Cardiac muscle cell (in vitro differentiated cells and primary cell): ENCODE results near the gene NR6A1. TPM values are rescaled to one million over a fixed set of nuclear protein-coding genes. Genes with fewer than 3 reads are reported as not detected.
A peak's percentile ranks its signal among the peaks of the same experiment; 100 is the strongest.

ENCODE experiments used
- DNase-seq, 2 donors: peaks; one replicate each; pipeline versions ENCODE4 v3.0.0 to v3.0.0-alpha.2; 2010 to 2017; ENCODE audit warnings: low read depth in 1 of 2, low spot score in 1 of 2
- H3K27ac ChIP-seq: fragments of 200-600 bp; sonication (generic); 2 replicates; pipeline ENCODE4 v1.5.1; 2016
- H3K27me3 ChIP-seq: fragments of 200-600 bp; sonication (generic); 2 replicates; pipeline ENCODE4 v1.6.0; 2016; ENCODE audit warnings: control low read depth
- H3K36me3 ChIP-seq: fragments of 200-600 bp; sonication (generic); 2 replicates; pipeline ENCODE4 v1.5.1; 2016; ENCODE audit warnings: control low read depth
- H3K4me1 ChIP-seq: fragments of 200-600 bp; sonication (generic); 2 replicates; pipeline ENCODE4 v1.8.1; 2017; ENCODE audit warnings: low read depth, mild to moderate bottlenecking, mixed run types
- H3K4me3 ChIP-seq: fragments of 200-600 bp; sonication (generic); 2 replicates; pipeline ENCODE4 v1.5.1; 2016; ENCODE audit warnings: mild to moderate bottlenecking
- H3K9me3 ChIP-seq: fragments of 200-600 bp; sonication (generic); 2 replicates; pipeline ENCODE4 v1.5.1; 2017; ENCODE audit warnings: low read depth, mild to moderate bottlenecking, control low read depth
- CTCF ChIP-seq: IDR thresholded peaks from 2 replicates; pipeline ENCODE4 v1.5.1; 2012; ENCODE audit warnings: low read depth, mild to moderate bottlenecking, low read length
- polyA plus RNA-seq: library from polyadenylated mRNA; unstranded; fragments of >200 nt; fragmentation: Nextera tagmentation; extraction: Ambion mirVana; gene quantifications from 2 replicates; pipeline ENCODE4 v1.2.1, GENCODE V29; 2016
- total RNA-seq: library from RNA; depleted of rRNA; stranded (reverse); fragments of >200 nt; gene quantifications from 2 replicates; pipeline ENCODE4 v1.2.3, GENCODE V29; 2016

NR6A1 gene
- total and polyA plus RNA-seq, 2 experiments from 2014 or later, result 3.2 to 19.8 TPM

DNA sequence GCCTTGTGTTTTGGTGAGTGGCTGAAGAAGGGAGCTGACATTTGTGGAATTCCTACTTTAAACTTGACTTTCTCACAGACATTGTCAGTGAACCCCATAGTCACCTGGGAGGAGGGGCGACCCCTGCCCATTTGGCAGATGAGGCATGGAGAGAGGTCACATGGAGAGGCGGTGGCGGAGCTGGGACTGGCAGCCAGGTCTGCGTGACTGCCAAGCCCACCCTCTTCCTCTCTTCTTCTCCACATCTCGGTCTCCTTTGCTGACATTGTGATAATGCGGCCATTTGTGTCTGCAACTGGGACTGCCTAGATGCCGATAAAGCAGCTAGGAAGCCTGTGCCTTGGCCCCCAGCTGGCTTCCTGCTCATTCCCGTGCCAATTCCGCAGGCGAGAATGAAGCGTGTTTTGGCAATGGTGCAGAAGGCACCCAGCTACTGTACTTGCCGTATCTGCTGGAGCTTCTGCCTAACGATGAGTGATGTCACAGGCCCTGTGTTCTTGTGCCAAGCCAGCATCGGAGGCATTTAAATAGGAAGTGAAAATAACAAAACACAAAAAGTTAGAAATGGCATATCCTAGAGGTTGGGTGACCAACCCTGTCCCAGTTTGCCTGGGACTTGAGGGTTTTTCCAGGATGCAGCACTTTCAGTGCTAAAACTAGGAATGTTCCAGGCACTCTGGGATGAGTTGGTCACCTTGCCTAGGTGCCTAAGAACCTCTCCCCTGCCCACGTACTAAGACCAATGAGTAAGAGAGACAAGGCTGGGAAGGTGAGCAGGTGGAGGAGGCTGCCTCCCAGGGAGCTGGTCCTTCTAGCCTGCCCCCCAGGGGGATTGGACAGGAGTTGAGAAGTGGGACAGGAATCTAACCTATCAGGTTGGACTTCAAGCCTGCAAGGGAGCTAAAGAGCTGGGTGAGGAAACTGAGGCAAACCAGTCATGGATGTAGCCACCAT is 29.5 kb upstream of the NR6A1 start:
- no peaks in the 10 kb centered on the region for H3K27me3 ChIP-seq
- no peaks in the 10 kb centered on the region for H3K36me3 ChIP-seq
- H3K27ac ChIP-seq, result no peak overlapping the region
- peak in 1 of 2 donors; percentile 83 for DNase-seq
- H3K4me3 ChIP-seq, result no peak overlapping the region
- H3K4me1 ChIP-seq, result no peaks in the 10 kb centered on the region
- H3K9me3 ChIP-seq, result no peaks in the 10 kb centered on the region
- no peak for TF ChIP-seq CTCF

DNA sequence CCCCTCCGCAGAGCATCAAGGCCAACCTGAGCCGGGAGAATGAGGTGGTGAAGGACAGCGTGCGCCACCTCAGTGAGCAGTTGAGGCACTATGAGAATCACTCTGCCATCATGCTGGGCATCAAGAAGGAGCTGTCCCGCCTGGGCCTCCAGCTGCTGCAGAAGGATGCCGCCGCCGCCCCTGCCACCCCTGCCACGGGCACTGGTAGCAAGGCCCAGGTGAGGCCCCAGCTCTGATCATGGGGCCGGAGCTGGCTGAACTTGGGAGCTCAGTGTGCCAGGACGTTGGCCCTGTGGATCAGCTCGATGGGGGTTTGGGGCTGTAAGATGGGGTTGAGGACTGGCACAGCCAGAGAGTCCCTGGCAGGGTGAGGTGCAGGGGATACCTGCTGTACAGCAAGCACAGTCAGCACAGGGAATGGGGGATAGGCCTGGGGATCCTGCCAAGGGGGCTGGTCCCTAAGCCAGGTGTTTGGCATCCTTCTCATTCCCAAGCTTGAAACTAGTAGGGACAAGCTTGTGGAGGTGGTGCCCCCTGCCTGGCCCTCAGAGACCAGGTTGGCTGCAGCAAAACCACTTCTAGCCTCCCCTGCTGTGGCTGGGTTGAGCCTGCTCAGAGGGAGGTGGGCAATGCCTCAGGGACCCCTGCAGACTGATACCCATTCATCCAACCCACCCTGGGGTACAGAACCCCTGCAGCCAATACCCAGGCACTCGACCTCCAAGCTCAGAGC is 28.3 kb upstream of the NR6A1 start:
- DNase-seq, result no peak
- H3K9me3 ChIP-seq, result no peaks in the 10 kb centered on the region
- H3K4me1 ChIP-seq, result no peaks in the 10 kb centered on the region
- TF ChIP-seq CTCF, result no peak
- no peaks in the 10 kb centered on the region for H3K36me3 ChIP-seq
- no peaks in the 10 kb centered on the region for H3K27me3 ChIP-seq
- H3K4me3 ChIP-seq, result no peak overlapping the region
- H3K27ac ChIP-seq, result no peak overlapping the region

DNA sequence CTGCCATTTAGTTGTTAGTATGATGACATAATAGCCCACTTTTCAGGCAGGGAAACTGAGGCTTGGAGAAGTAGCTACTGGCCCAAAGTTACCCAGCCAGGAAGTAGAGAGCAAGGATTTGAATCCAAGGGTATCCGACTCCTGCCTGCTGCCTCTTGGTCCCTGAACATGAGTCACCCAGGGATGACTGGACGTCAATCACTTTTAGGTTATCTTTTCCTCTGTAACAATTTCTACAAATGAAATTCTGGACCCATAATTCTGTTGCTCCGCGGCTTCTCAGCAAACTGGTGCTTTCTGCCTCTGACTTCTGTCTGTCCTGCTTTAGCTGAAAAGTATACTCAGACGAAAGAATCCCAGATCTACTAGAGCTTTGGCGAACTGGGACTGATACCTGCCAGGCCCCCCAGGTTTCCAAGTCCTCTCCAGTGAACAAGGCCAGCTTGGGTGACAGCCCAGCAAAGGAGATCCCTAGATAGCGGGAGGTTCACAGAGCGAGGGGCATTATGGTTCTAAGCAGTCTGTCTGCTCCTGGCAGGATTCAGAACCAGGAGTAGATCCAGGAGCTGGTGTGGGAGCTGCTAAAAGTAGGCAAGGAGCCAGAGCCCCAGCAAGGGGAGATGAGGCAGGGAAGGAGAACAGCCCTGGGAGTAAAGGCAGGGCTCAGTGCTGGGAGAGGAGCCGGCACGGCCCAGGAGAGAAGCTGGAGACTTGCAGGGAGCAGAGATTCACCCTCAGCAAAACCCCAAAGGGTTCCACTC is 26.4 kb upstream of the NR6A1 start:
- Histone ChIP-seq H3K27me3 (no peaks in the 10 kb centered on the region), H3K4me1 (no peaks in the 10 kb centered on the region), H3K36me3 (no peaks in the 10 kb centered on the region), H3K9me3 (no peaks in the 10 kb centered on the region), H3K4me3 (no peak overlapping the region), H3K27ac (no peak overlapping the region)
- peak in 1 of 2 donors; percentile 66 for DNase-seq
- no peak for TF ChIP-seq CTCF

GRCh38 chr9:124795881-124796431 is 24.8 kb upstream of the NR6A1 start:
- Histone ChIP-seq H3K4me3 (no peak overlapping the region), H3K36me3 (no peaks in the 10 kb centered on the region), H3K27ac (no peak overlapping the region), H3K9me3 (no peaks in the 10 kb centered on the region), H3K27me3 (no peaks in the 10 kb centered on the region), H3K4me1 (no peaks in the 10 kb centered on the region)
- DNase-seq, result peak in 1 of 2 donors; percentile 60
- TF ChIP-seq CTCF, result no peak

DNA sequence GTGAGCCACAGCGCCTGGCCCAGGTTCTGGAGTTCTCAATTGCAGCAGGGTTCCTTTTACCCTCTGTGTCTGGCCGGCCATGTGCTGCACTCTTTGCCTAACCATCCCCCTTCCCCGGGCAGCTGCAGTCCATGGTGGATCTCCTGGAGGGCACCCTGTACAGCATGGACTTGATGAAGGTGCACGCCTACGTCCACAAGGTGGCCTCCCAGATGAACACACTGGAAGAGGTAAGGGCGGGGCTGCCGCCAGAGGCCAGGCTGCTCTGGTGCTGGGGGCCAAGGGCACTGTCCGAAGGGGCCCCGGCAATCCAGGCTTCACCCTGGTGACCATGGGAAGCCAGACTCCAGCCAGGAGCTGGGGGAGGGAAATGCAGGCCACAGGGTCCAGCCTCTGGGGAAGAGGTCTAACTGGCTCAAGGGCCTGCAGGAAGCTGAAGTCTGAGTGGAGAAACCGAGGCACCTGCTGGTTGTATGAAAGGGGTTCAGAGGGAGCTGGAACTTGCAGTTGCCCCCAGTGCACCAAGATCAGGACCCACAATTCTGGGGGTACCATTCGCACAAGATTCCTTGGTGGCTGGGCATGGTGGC is 23.9 kb upstream of the NR6A1 start:
- Histone ChIP-seq H3K4me1 (no peaks in the 10 kb centered on the region), H3K27ac (no peak overlapping the region), H3K4me3 (no peak overlapping the region), H3K27me3 (no peaks in the 10 kb centered on the region), H3K36me3 (no peaks in the 10 kb centered on the region), H3K9me3 (no peaks in the 10 kb centered on the region)
- no peak for TF ChIP-seq CTCF
- peak in 1 of 2 donors; percentile 25 for DNase-seq
